Caco-2 (cell line): ENCODE results near the gene POLE4. TPM values are rescaled to one million over a fixed set of nuclear protein-coding genes. Genes with fewer than 3 reads are reported as not detected.
A peak's percentile ranks its signal among the peaks of the same experiment; 100 is the strongest.

Source experiments
- BruUV-seq: library from RNA; stranded (reverse); fragments of 400-500 nt; replicated peaks from 2 replicates; lab custom pipeline; 2021; lab: Mats Ljungman, UMichigan
- CTCF ChIA-PET: fragments of 300-600 bp; sonication (Branson Sonifier 250); formaldehyde crosslinking; loops from one replicate; lab custom pipeline; 2022; ENCODE audit warnings: antibody characterized with exemption; lab: Charles Lee
- POLR2A ChIA-PET: fragments of 300-600 bp; sonication (Branson Sonifier 250); formaldehyde crosslinking; loops from one replicate; lab custom pipeline; 2022; ENCODE audit warnings: antibody characterized with exemption; lab: Charles Lee
- DNase-seq, 2 experiments: peaks; one replicate each; pipeline versions ENCODE4 v3.0.0 to v3.0.0-alpha.2; 2020 to 2022
- H3K27me3 ChIP-seq: replicated peaks from 2 replicates; pipeline ENCODE4 v1.6.0; 2011; ENCODE audit warnings: low read length; ENCODE audit not compliant: control insufficient read depth, insufficient read depth
- H3K36me3 ChIP-seq: 2 replicates; pipeline ENCODE4 v1.5.1; 2011; ENCODE audit warnings: low read length; ENCODE audit not compliant: control insufficient read depth, insufficient read depth
- H3K4me1 ChIP-seq: fragments of 250-450 bp; sonication (Bioruptor Pico); 2 replicates; pipeline ENCODE4 v1.5.1; 2020; ENCODE audit warnings: mild to moderate bottlenecking
- H3K4me3 ChIP-seq: 2 replicates; pipeline ENCODE4 v1.5.1; 2011; ENCODE audit warnings: low read depth, mild to moderate bottlenecking, control low read depth, low read length
- H3K9me3 ChIP-seq: fragments of 250-450 bp; sonication (Bioruptor Pico); 2 replicates; pipeline ENCODE4 v1.5.1; 2020; ENCODE audit warnings: mild to moderate bottlenecking, moderate library complexity
- H3K27ac Mint-ChIP-seq: one replicate; pipeline ENCODE4 v1.8.0; 2022; ENCODE audit warnings: mixed read lengths; ENCODE audit not compliant: unreplicated experiment
- H3K27me3 Mint-ChIP-seq: one replicate; pipeline ENCODE4 v1.8.0; 2022; ENCODE audit warnings: mixed read lengths; ENCODE audit not compliant: insufficient read depth, unreplicated experiment
- H3K36me3 Mint-ChIP-seq: one replicate; pipeline ENCODE4 v1.8.0; 2022; ENCODE audit warnings: mild to moderate bottlenecking, mixed read lengths; ENCODE audit not compliant: insufficient read depth, unreplicated experiment
- H3K4me1 Mint-ChIP-seq: one replicate; pipeline ENCODE4 v1.8.0; 2022; ENCODE audit warnings: low read depth, mixed read lengths; ENCODE audit not compliant: unreplicated experiment
- H3K4me3 Mint-ChIP-seq: one replicate; pipeline ENCODE4 v1.8.0; 2022; ENCODE audit warnings: mild to moderate bottlenecking, moderate library complexity, mixed read lengths; ENCODE audit not compliant: unreplicated experiment
- H3K9me3 Mint-ChIP-seq: one replicate; pipeline ENCODE4 v1.8.0; 2022; ENCODE audit warnings: mixed read lengths; ENCODE audit not compliant: unreplicated experiment
- intact Hi-C: fragments of 100-400 bp; cut with micrococcal nuclease; formaldehyde crosslinking; loops from one replicate; pipeline ENCODE4 v1.10.0; 2022; ENCODE audit not compliant: unreplicated experiment
- total RNA-seq: library from RNA; stranded (reverse); gene quantifications from 2 replicates; pipeline ENCODE4 v1.2.3, GENCODE V29; 2022
- TF ChIP-seq, protein P1 (sequence below), 2 experiments: fragments of 200-600 bp in 1 of 2; IDR thresholded peaks; 1 replicate in 1 of 2; 2 replicates in 1 of 2; pipeline versions ENCODE4 v1.5.1 to v1.8.0; 2011 to 2022; ENCODE audit warnings: antibody characterized with exemption in 1 of 2, control low read depth in 1 of 2, inconsistent platforms in 1 of 2, low read depth in 1 of 2, low read length in 1 of 2, mild to moderate bottlenecking in 1 of 2, moderate library complexity in 1 of 2; ENCODE audit not compliant: insufficient read depth in 1 of 2, severe bottlenecking in 1 of 2, unreplicated experiment in 1 of 2

POLE4 gene
- total RNA-seq, 1 experiment from 2014 or later = 117 TPM

GRCh38 chr2:74959106-74959751 is 786 bp downstream of the POLE4 start:
- DNase-seq = no peak
- BruUV-seq = no TSS peak
- Histone ChIP-seq H3K4me1 (peaks cover 14% of the 10 kb centered on the region), H3K27me3 (no peaks in the 10 kb centered on the region), H3K4me3 (peak overlapping the region; percentile 90), H3K36me3 (0 out of 2 replicates have a peak, but pooled peaks cover 2% of the 10 kb centered on the region), H3K9me3 (no peaks in the 10 kb centered on the region)
- POLR2A ChIA-PET = no interaction called here
- peaks cover 30% of the 10 kb centered on the region for H3K36me3 Mint-ChIP-seq
- TF ChIP-seq, protein P1, sequence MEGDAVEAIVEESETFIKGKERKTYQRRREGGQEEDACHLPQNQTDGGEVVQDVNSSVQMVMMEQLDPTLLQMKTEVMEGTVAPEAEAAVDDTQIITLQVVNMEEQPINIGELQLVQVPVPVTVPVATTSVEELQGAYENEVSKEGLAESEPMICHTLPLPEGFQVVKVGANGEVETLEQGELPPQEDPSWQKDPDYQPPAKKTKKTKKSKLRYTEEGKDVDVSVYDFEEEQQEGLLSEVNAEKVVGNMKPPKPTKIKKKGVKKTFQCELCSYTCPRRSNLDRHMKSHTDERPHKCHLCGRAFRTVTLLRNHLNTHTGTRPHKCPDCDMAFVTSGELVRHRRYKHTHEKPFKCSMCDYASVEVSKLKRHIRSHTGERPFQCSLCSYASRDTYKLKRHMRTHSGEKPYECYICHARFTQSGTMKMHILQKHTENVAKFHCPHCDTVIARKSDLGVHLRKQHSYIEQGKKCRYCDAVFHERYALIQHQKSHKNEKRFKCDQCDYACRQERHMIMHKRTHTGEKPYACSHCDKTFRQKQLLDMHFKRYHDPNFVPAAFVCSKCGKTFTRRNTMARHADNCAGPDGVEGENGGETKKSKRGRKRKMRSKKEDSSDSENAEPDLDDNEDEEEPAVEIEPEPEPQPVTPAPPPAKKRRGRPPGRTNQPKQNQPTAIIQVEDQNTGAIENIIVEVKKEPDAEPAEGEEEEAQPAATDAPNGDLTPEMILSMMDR (IDR thresholded peaks at IDR 0.05; ENCODE audit: insufficient read depth in 1 of 2, low read depth in 1 of 2, low read length in 1 of 2, severe bottlenecking in 1 of 2, unreplicated experiment in 1 of 2) = no peak
- H3K9me3 Mint-ChIP-seq = peaks cover 7% of the 10 kb centered on the region
- peak overlapping the region; percentile 92 for H3K4me3 Mint-ChIP-seq
- peaks cover 22% of the 10 kb centered on the region for H3K4me1 Mint-ChIP-seq
- CTCF ChIA-PET = no interaction called here
- H3K27me3 Mint-ChIP-seq = no peaks in the 10 kb centered on the region
- intact Hi-C loops = loop anchor here (2.0 kb wide), 1 partner anchor 40 kb away; no protein-coding TSS in a partner anchor
- H3K27ac Mint-ChIP-seq = peak overlapping the region; percentile 98

DNA sequence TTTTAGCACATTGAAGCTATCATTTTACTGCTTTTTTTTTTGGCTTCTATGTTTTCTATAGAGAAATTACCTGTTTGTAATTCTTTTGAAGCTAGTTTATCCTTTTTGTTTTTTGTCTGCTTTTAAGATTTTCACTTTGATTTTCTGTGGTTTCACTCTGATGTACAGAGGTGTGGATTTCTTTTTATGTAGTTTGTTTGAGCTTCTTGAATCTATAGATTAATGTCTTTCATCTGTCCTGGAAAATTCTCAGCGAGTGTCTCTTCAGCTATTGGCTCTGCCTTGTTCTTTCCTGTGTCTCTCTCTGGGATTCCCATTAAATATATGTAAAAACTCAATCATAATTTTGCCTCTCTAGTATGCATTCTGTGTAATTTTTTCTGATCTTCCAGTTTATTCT is 8.4 kb downstream of the POLE4 start:
- no peak overlapping the region for H3K4me3 Mint-ChIP-seq
- H3K36me3 Mint-ChIP-seq = peaks cover 28% of the 10 kb centered on the region
- ChIA-PET POLR2A (no interaction called here), CTCF (no interaction called here)
- Histone ChIP-seq H3K27me3 (no peaks in the 10 kb centered on the region), H3K4me3 (no peak overlapping the region), H3K9me3 (0 out of 2 replicates have a peak, but pooled peaks cover 4% of the 10 kb centered on the region), H3K36me3 (peaks cover 2% of the 10 kb centered on the region), H3K4me1 (no peaks in the 10 kb centered on the region)
- intact Hi-C loops = no loop called here
- BruUV-seq = no TSS peak
- no peaks in the 10 kb centered on the region for H3K27me3 Mint-ChIP-seq
- H3K27ac Mint-ChIP-seq = no peak overlapping the region
- TF ChIP-seq, protein P1 (IDR thresholded peaks at IDR 0.05; ENCODE audit: insufficient read depth in 1 of 2, low read depth in 1 of 2, low read length in 1 of 2, severe bottlenecking in 1 of 2, unreplicated experiment in 1 of 2) = no peak
- H3K9me3 Mint-ChIP-seq = peaks cover 17% of the 10 kb centered on the region
- peaks cover 7% of the 10 kb centered on the region for H3K4me1 Mint-ChIP-seq
- no peak for DNase-seq

DNA sequence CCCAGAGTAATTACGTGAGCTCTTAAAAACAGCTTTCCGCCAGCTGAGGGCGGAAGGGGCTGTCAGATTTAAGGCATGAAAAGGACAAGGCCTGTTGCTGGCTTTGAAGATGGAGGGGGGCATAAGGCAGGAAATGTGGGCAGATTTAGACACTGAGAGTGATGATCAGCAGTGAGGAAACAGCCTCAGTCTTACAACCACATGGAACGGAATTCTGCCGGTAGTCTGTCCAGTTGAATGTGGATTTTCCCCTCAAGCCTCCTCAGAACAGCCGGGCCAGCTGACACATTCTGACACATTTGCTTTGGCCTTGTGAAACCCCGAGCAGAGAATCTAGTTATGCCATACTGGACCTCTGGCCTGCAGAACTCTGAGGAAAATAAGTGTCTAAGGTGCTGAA is 16.6 kb downstream of the POLE4 start:
- H3K4me3 Mint-ChIP-seq = no peak overlapping the region
- POLR2A ChIA-PET = no interaction called here
- Histone ChIP-seq H3K27me3 (no peaks in the 10 kb centered on the region), H3K36me3 (no peaks in the 10 kb centered on the region), H3K4me1 (no peaks in the 10 kb centered on the region), H3K4me3 (no peak overlapping the region), H3K9me3 (no peaks in the 10 kb centered on the region)
- H3K9me3 Mint-ChIP-seq = no peaks in the 10 kb centered on the region
- no peak overlapping the region for H3K27ac Mint-ChIP-seq
- CTCF ChIA-PET = no interaction called here
- H3K36me3 Mint-ChIP-seq = no peaks in the 10 kb centered on the region
- no peaks in the 10 kb centered on the region for H3K4me1 Mint-ChIP-seq
- intact Hi-C loops = no loop called here
- DNase-seq = no peak
- no peaks in the 10 kb centered on the region for H3K27me3 Mint-ChIP-seq
- TF ChIP-seq, protein P1 (IDR thresholded peaks at IDR 0.05; ENCODE audit: insufficient read depth in 1 of 2, low read depth in 1 of 2, low read length in 1 of 2, severe bottlenecking in 1 of 2, unreplicated experiment in 1 of 2) = no peak
- no TSS peak for BruUV-seq
